Activated CD8-positive, alpha-beta memory T cell treated with anti-CD3 and anti-CD28 coated beads for 4 hours (primary cell): ENCODE data around the gene RPL31.

Experiments
- DNase-seq, 2 donors: peaks; one replicate each; pipeline ENCODE4 v3.0.0-alpha.2; 2020; ENCODE audit warnings: low read depth in 2 of 2

The RPL31 gene

GRCh38 chr2:100995309-100996075, 6.6 kb upstream of the RPL31 start:
- DNase-seq: no peak

- DNase-seq: no peak
Observed at GRCh38 chr2:100997509-100998234, 4.4 kb upstream of the RPL31 start.

- DNase-seq: no peak
Observed at GRCh38 chr2:100998235-100998573, 3.9 kb upstream of the RPL31 start.

GRCh38 chr2:100999995-101000394, 2.1 kb upstream of the RPL31 start:
- DNase-seq: no peak

- no peak for DNase-seq
Observed at GRCh38 chr2:101002562-101003277, 631 bp downstream of the RPL31 start.

- DNase-seq: no peak
Observed at GRCh38 chr2:101003278-101003775, 1.2 kb downstream of the RPL31 start.

- DNase-seq: no peak
Observed at GRCh38 chr2:101004620-101005325, 2.7 kb downstream of the RPL31 start.

GRCh38 chr2:101006065-101006715, 4.1 kb downstream of the RPL31 start:
- no peak for DNase-seq

GRCh38 chr2:101007415-101008345, 5.6 kb downstream of the RPL31 start:
- DNase-seq: no peak

GRCh38 chr2:101011152-101011551, 9.1 kb downstream of the RPL31 start:
- no peak for DNase-seq

GRCh38 chr2:101012054-101012705, 10.1 kb downstream of the RPL31 start:
- DNase-seq: no peak

GRCh38 chr2:101012706-101013181, 10.7 kb downstream of the RPL31 start:
- DNase-seq: no peak

GRCh38 chr2:101014264-101014857, 12.3 kb downstream of the RPL31 start:
- no peak for DNase-seq

GRCh38 chr2:101017371-101017770, 15.3 kb downstream of the RPL31 start:
- DNase-seq: no peak

- DNase-seq: no peak
Observed at GRCh38 chr2:101018934-101019333, 16.8 kb downstream of the RPL31 start.

- DNase-seq: no peak
Observed at GRCh38 chr2:101022221-101022620, 20.1 kb downstream of the RPL31 start.

GRCh38 chr2:101023327-101024107, 21.4 kb downstream of the RPL31 start:
- DNase-seq: no peak

GRCh38 chr2:101025561-101025960, 23.5 kb downstream of the RPL31 start:
- no peak for DNase-seq
